H1 (cell line): Measurements from ENCODE around the gene KLHL24. TPM values are rescaled to one million over a fixed set of nuclear protein-coding genes. Genes with fewer than 3 reads are reported as not detected.

Source experiments
- CTCF ChIA-PET: fragments of 300-600 bp; sonication (Branson Sonifier 250); formaldehyde crosslinking; loops from one replicate; lab custom pipeline; 2021; ENCODE audit not compliant: partially characterized antibody; lab: Charles Lee
- POLR2A ChIA-PET: fragments of 300-600 bp; sonication (Branson Sonifier 250); formaldehyde crosslinking; loops from one replicate; lab custom pipeline; 2021; ENCODE audit warnings: inconsistent platforms; ENCODE audit not compliant: partially characterized antibody; lab: Charles Lee
- DNase-seq, 2 experiments: peaks; one replicate each; pipeline versions ENCODE4 v3.0.0 to v3.0.0-alpha.2; 2010 to 2022; ENCODE audit warnings: low spot score in 2 of 2, low read depth in 1 of 2, mixed read lengths in 1 of 2
- FAIRE-seq: peaks from 2 replicates; lab custom pipeline; 2011; peaks lifted over from hg19 to GRCh38; lab: Jason Lieb, UNC
- H2AFZ ChIP-seq: 2 replicates; pipeline ENCODE4 v1.8.1; 2012; ENCODE audit warnings: low read length, inconsistent platforms
- H2AK5ac ChIP-seq: 2 replicates; pipeline ENCODE4 v1.6.1; 2013; ENCODE audit warnings: low read depth, low read length
- H2BK120ac ChIP-seq: replicated peaks from 2 replicates; pipeline ENCODE3; 2013; ENCODE audit warnings: low read depth, low read length, inconsistent platforms
- H2BK12ac ChIP-seq: 2 replicates; pipeline ENCODE4 v1.6.1; 2013; ENCODE audit warnings: low read depth, low read length
- H2BK15ac ChIP-seq: 2 replicates; pipeline ENCODE4 v1.6.1; 2013; ENCODE audit warnings: low read length
- H2BK20ac ChIP-seq: 2 replicates; pipeline ENCODE4 v1.6.1; 2013; ENCODE audit warnings: low read length
- H2BK5ac ChIP-seq: 2 replicates; pipeline ENCODE4 v1.6.1; 2013; ENCODE audit warnings: low read depth, low read length
- H3K14ac ChIP-seq: 2 replicates; pipeline ENCODE4 v1.6.1; 2013; ENCODE audit warnings: inconsistent platforms; ENCODE audit not compliant: insufficient read length
- H3K18ac ChIP-seq: 2 replicates; pipeline ENCODE4 v1.6.1; 2013; ENCODE audit warnings: low read length; ENCODE audit errors: extremely low read depth
- H3K23ac ChIP-seq: 2 replicates; pipeline ENCODE4 v1.6.1; 2013; ENCODE audit warnings: inconsistent platforms; ENCODE audit not compliant: insufficient read length
- H3K23me2 ChIP-seq: 2 replicates; pipeline ENCODE4 v1.6.1; 2013; ENCODE audit warnings: low read depth, low read length
- H3K27ac ChIP-seq: 2 replicates; pipeline ENCODE4 v1.6.1; 2011; ENCODE audit warnings: low read depth, low read length, inconsistent platforms
- H3K27me3 ChIP-seq, 4 experiments: replicated peaks in 1 of 4; 1 replicate in 1 of 4; 2 replicates in 3 of 4; pipeline versions ENCODE4 v1.6.1 to v1.8.1; 2011 to 2013; ENCODE audit warnings: low read length in 3 of 4, mild to moderate bottlenecking in 3 of 4, inconsistent platforms in 2 of 4, mixed read lengths in 2 of 4, moderate library complexity in 1 of 4; ENCODE audit not compliant: control insufficient read depth in 3 of 4, insufficient read depth in 3 of 4; ENCODE audit errors: extremely low read depth in 1 of 4
- H3K36me3 ChIP-seq, 4 experiments: 2 replicates each; pipeline versions ENCODE4 v1.6.1 to v1.8.1; 2011 to 2013; ENCODE audit warnings: mild to moderate bottlenecking in 4 of 4, low read length in 3 of 4, moderate library complexity in 2 of 4, control low read depth in 1 of 4, inconsistent platforms in 1 of 4; ENCODE audit not compliant: insufficient read depth in 4 of 4, control insufficient read depth in 2 of 4
- H3K4ac ChIP-seq: replicated peaks from 2 replicates; pipeline ENCODE3; 2013; ENCODE audit warnings: low read length, low read depth, mixed read lengths, inconsistent platforms; ENCODE audit not compliant: insufficient read length
- H3K4me1 ChIP-seq, 4 experiments: replicated peaks in 1 of 4; 1 replicate in 1 of 4; 2 replicates in 3 of 4; pipeline versions ENCODE4 v1.6.1 to v1.8.1; 2011 to 2013; ENCODE audit warnings: low read length in 3 of 4, inconsistent platforms in 2 of 4, mixed read lengths in 1 of 4; ENCODE audit not compliant: insufficient read depth in 4 of 4, control insufficient read depth in 3 of 4
- H3K4me2 ChIP-seq, 2 experiments: 2 replicates each; pipeline versions ENCODE4 v1.6.1 to v1.8.1; 2011 to 2013; ENCODE audit warnings: low read depth in 2 of 2, low read length in 2 of 2, control low read depth in 1 of 2, inconsistent platforms in 1 of 2, mild to moderate bottlenecking in 1 of 2; ENCODE audit not compliant: insufficient read depth in 1 of 2
- H3K4me3 ChIP-seq, 4 experiments: fragments of 200-600, 300-600 bp in 1 of 4; sonication (generic), shearing (Covaris generic), sonication (Bioruptor Twin) in 1 of 4; 2 replicates each; pipeline versions ENCODE4 v1.5.1 to v1.8.1; 2011 to 2016; ENCODE audit warnings: low read length in 4 of 4, low read depth in 3 of 4, control low read depth in 2 of 4, inconsistent platforms in 2 of 4, mild to moderate bottlenecking in 2 of 4, mixed read lengths in 1 of 4, moderate library complexity in 1 of 4; ENCODE audit not compliant: insufficient read depth in 2 of 4; ENCODE audit errors: extremely low read depth in 1 of 4
- H3K56ac ChIP-seq: replicated peaks from 2 replicates; pipeline ENCODE3; 2013; ENCODE audit warnings: low read depth, mild to moderate bottlenecking, mixed read lengths, low read length, inconsistent platforms; ENCODE audit not compliant: insufficient read length
- H3K79me1 ChIP-seq: 2 replicates; pipeline ENCODE4 v1.6.1; 2013; ENCODE audit warnings: low read depth, low read length, control low read depth
- H3K79me2 ChIP-seq, 2 experiments: 2 replicates each; pipeline versions ENCODE4 v1.6.1 to v1.8.1; 2012 to 2013; ENCODE audit warnings: low read length in 2 of 2, mild to moderate bottlenecking in 2 of 2, inconsistent platforms in 1 of 2; ENCODE audit not compliant: insufficient read depth in 2 of 2, control insufficient read depth in 1 of 2
- H3K9ac ChIP-seq, 4 experiments: replicated peaks in 1 of 4; 1 replicate in 1 of 4; 2 replicates in 3 of 4; pipeline versions ENCODE4 v1.6.1 to v1.8.1; 2011 to 2013; ENCODE audit warnings: low read depth in 3 of 4, low read length in 3 of 4, control low read depth in 2 of 4, mild to moderate bottlenecking in 2 of 4, moderate library complexity in 2 of 4, inconsistent platforms in 1 of 4; ENCODE audit errors: extremely low read depth in 1 of 4
- H3K9me3 ChIP-seq, 2 experiments: 2 replicates each; pipeline versions ENCODE4 v1.6.1 to v1.8.1; 2012 to 2013; ENCODE audit warnings: mild to moderate bottlenecking in 2 of 2, moderate library complexity in 2 of 2, control low read depth in 1 of 2, inconsistent platforms in 1 of 2, low read depth in 1 of 2, low read length in 1 of 2, mixed read lengths in 1 of 2; ENCODE audit not compliant: insufficient read depth in 2 of 2
- H4K20me1 ChIP-seq, 2 experiments: replicated peaks in 1 of 2; 2 replicates each; pipeline versions ENCODE3 to v1.8.1; 2011 to 2013; ENCODE audit warnings: inconsistent platforms in 2 of 2, low read length in 2 of 2, mild to moderate bottlenecking in 1 of 2; ENCODE audit not compliant: insufficient read depth in 2 of 2, control insufficient read depth in 1 of 2
- H4K5ac ChIP-seq: 2 replicates; pipeline ENCODE4 v1.6.1; 2013; ENCODE audit warnings: low read length, low read depth, mixed read lengths, inconsistent platforms; ENCODE audit not compliant: insufficient read length
- H4K8ac ChIP-seq: 2 replicates; pipeline ENCODE4 v1.8.0; 2013; ENCODE audit warnings: mild to moderate bottlenecking, moderate library complexity, low read length, inconsistent platforms; ENCODE audit not compliant: insufficient read depth; ENCODE audit errors: extremely low read depth
- H4K91ac ChIP-seq: replicated peaks from 2 replicates; pipeline ENCODE3; 2013; ENCODE audit warnings: low read length, mixed read lengths, inconsistent platforms; ENCODE audit not compliant: insufficient read length
- ASH2L ChIP-seq: fragments of 200-600, 300-600 bp; sonication (generic); IDR thresholded peaks from one replicate; pipeline ENCODE4 v1.7.1; 2017; ENCODE audit warnings: low read length
- CEBPB ChIP-seq: IDR thresholded peaks from 2 replicates; pipeline ENCODE4 v1.6.1; 2012; ENCODE audit warnings: low read depth, low read length
- GTF2F1 ChIP-seq: IDR thresholded peaks from 2 replicates; pipeline ENCODE4 v1.6.1; 2012; ENCODE audit warnings: low read depth, low read length, improper control_type of control experiment, borderline replicate concordance
- TBP ChIP-seq: IDR thresholded peaks from 2 replicates; pipeline ENCODE4 v1.6.1; 2011; ENCODE audit warnings: low read depth, low read length, improper control_type of control experiment
- WGBS, 2 experiments: shearing (Covaris generic) in 1 of 2; methylation state at CpG; one replicate each; pipeline versions ENCODE4 v1.1.6 to v1.1.7; 2013 to 2015; ENCODE audit warnings: low lambda C conversion rate in 2 of 2, mixed read lengths in 2 of 2, inconsistent platforms in 1 of 2, low coverage in 1 of 2, missing lambda C conversion rate in 1 of 2; ENCODE audit not compliant: insufficient replicate concordance in 2 of 2, insufficient coverage in 1 of 2, insufficient read length in 1 of 2; ENCODE audit errors: extremely low coverage in 1 of 2, missing lambda C conversion rate in 1 of 2; 5-methylcytosine and 5-hydroxymethylcytosine counted together
- polyA plus RNA-seq, 7 experiments: library from polyadenylated mRNA; depleted of rRNA in 3 of 7; stranded (reverse) in 5 of 7; unstranded in 2 of 7; fragments of >200 nt in 5 of 7; fragments of 200-250 nt in 2 of 7; gene quantifications; 1 replicate in 5 of 7; 2 replicates in 1 of 7; 4 replicates in 1 of 7; pipeline versions ENCODE4 v1.2.1 to v1.2.3, GENCODE V29; 2011 to 2013; ENCODE audit warnings: missing spikeins in 2 of 7, mixed read lengths in 2 of 7
- total RNA-seq: library from RNA; stranded (reverse); fragmentation: NEBNext Ultra II Directional; extraction: Animal tissue kit (Norgen Biotek cat#: 25700); gene quantifications from 2 replicates; pipeline ENCODE4 v1.2.1, GENCODE V29; 2021
- TF ChIP-seq, protein P1 (sequence below): IDR thresholded peaks from 2 replicates; pipeline ENCODE4 v1.6.1; 2011; ENCODE audit warnings: low read depth, mild to moderate bottlenecking, low read length; ENCODE audit not compliant: insufficient read depth
- TF ChIP-seq, protein P2 (sequence below): IDR thresholded peaks from 2 replicates; pipeline ENCODE4 v1.6.1; 2011; ENCODE audit warnings: low read length, improper control_type of control experiment

Gene KLHL24
- total and polyA plus RNA-seq, 2 of the 8 experiments (the other 6 are each of a cell fraction or from before 2014, with no cell fraction given): 12.5 to 36.2 TPM

GRCh38 chr3:183629546-183630301 is 5.7 kb upstream of the KLHL24 start:
- Histone ChIP-seq H3K23me2 (no peaks in the 10 kb centered on the region; the same call in 1 of the 2 replicates), H3K56ac (no peak overlapping the region), H3K79me2 (no peaks in the 10 kb centered on the region), H3K4me1 (no peaks in the 10 kb centered on the region), H3K14ac (no peak overlapping the region), H3K27me3 (no peaks in the 10 kb centered on the region), H2BK120ac (no peak overlapping the region), H2BK12ac (no peak overlapping the region), H3K4me2 (no peak overlapping the region), H2BK5ac (no peak overlapping the region), H2AK5ac (no peak overlapping the region), H3K9me3 (no peaks in the 10 kb centered on the region), H3K4ac (no peak overlapping the region), H3K27ac (no peak overlapping the region), H4K20me1 (no peaks in the 10 kb centered on the region), H4K91ac (no peak overlapping the region), H3K36me3 (no peaks in the 10 kb centered on the region), H2BK20ac (no peak overlapping the region), H2AFZ (peak overlapping the region; percentile 48; the same call in 1 of the 2 replicates), H3K79me1 (no peaks in the 10 kb centered on the region)
- CTCF ChIA-PET: interaction anchor here (0.7 to 0.8 kb wide), 2 partner anchors 38 to 375 kb away, joined by 3 read pairs; no protein-coding TSS in a partner anchor
- POLR2A ChIA-PET: interaction anchor here (1.2 kb wide), 1 partner anchor 8 kb away, joined by 3 read pairs; no protein-coding TSS in a partner anchor
- WGBS, 2 experiments: 90 to 100% methylated on average over 1 to 3 of the region's 3 CpGs
- TF ChIP-seq ASH2L: no peak
- no peak for TF ChIP-seq CEBPB
- no peak for TF ChIP-seq TBP
- TF ChIP-seq GTF2F1: no peak
- TF ChIP-seq, protein P1, sequence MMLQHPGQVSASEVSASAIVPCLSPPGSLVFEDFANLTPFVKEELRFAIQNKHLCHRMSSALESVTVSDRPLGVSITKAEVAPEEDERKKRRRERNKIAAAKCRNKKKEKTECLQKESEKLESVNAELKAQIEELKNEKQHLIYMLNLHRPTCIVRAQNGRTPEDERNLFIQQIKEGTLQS: no peak
- TF ChIP-seq, protein P2, sequence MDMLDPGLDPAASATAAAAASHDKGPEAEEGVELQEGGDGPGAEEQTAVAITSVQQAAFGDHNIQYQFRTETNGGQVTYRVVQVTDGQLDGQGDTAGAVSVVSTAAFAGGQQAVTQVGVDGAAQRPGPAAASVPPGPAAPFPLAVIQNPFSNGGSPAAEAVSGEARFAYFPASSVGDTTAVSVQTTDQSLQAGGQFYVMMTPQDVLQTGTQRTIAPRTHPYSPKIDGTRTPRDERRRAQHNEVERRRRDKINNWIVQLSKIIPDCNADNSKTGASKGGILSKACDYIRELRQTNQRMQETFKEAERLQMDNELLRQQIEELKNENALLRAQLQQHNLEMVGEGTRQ: peak; percentile 53
- TF ChIP-seq, all 59 proteins: peak for 1
- no peak overlapping the region for H3K9ac ChIP-seq
- H4K8ac ChIP-seq: no peak overlapping the region
- no peak overlapping the region for H3K4me3 ChIP-seq
- FAIRE-seq (no peak), DNase-seq (no peak)
- H3K18ac ChIP-seq: no peak overlapping the region
- H3K23ac ChIP-seq: no peak overlapping the region
- H2BK15ac ChIP-seq: no peak overlapping the region
- H4K5ac ChIP-seq: no peak overlapping the region
